SK-N-SH treated with all-trans-retinoic acid at 6 μM for 48 hours (cell line): ENCODE data around the gene AP3S1.

Source experiments
- ARNTL ChIP-seq: fragments of 450-650 bp; formaldehyde crosslinking; IDR thresholded peaks from 2 replicates; pipeline ENCODE4 v1.5.0; 2020; ENCODE audit warnings: low read depth, mild to moderate bottlenecking, moderate library complexity, borderline replicate concordance
- CSDC2 ChIP-seq: fragments of 250-450 bp; sonication (Bioruptor Pico); IDR thresholded peaks from 2 replicates; pipeline ENCODE4 v1.5.0; 2020; ENCODE audit warnings: mild to moderate bottlenecking, moderate library complexity
- GLIS3 ChIP-seq: fragments of 250-450 bp; sonication (Bioruptor Pico); IDR thresholded peaks from 2 replicates; pipeline ENCODE4 v1.5.0; 2020; ENCODE audit warnings: mild to moderate bottlenecking, moderate library complexity
- OSR1 ChIP-seq: fragments of 250-450 bp; sonication (Bioruptor Pico); IDR thresholded peaks from 2 replicates; pipeline ENCODE4 v1.8.0; 2022; ENCODE audit warnings: moderate library complexity, mild to moderate bottlenecking, inconsistent platforms
- RARB ChIP-seq: fragments of 250-450 bp; sonication (Bioruptor Pico); IDR thresholded peaks from 2 replicates; pipeline ENCODE4 v1.8.0; 2021; ENCODE audit warnings: mild to moderate bottlenecking, moderate library complexity
- TCF4 ChIP-seq: fragments of 250-450 bp; sonication (Bioruptor Pico); IDR thresholded peaks from 2 replicates; pipeline ENCODE4 v1.8.0; 2021; ENCODE audit warnings: mild to moderate bottlenecking, moderate library complexity, borderline replicate concordance
- TOX ChIP-seq: fragments of 250-450 bp; sonication (Bioruptor Pico); IDR thresholded peaks from 2 replicates; pipeline ENCODE4 v1.8.0; 2021; ENCODE audit warnings: mild to moderate bottlenecking, moderate library complexity, borderline replicate concordance
- ZFP30 ChIP-seq: fragments of 450-650 bp; formaldehyde crosslinking; IDR thresholded peaks from 2 replicates; pipeline ENCODE4 v1.5.0; 2022; ENCODE audit warnings: mild to moderate bottlenecking, moderate library complexity
- ZNF565 ChIP-seq: fragments of 450-650 bp; formaldehyde crosslinking; conservative IDR thresholded peaks from 2 replicates; pipeline ENCODE4 v1.5.0; 2020; ENCODE audit warnings: low read depth, mild to moderate bottlenecking, moderate library complexity
- ZNF70 ChIP-seq: fragments of 450-650 bp; formaldehyde crosslinking; IDR thresholded peaks from 2 replicates; pipeline ENCODE4 v1.5.0; 2020; ENCODE audit warnings: mild to moderate bottlenecking, moderate library complexity
- TF ChIP-seq, protein P1 (sequence below): fragments of 250-450 bp; sonication (Bioruptor Pico); IDR thresholded peaks from 2 replicates; pipeline ENCODE4 v1.8.0; 2020; ENCODE audit warnings: mild to moderate bottlenecking, moderate library complexity, borderline replicate concordance
- TF ChIP-seq, protein P2 (sequence below): fragments of 250-450 bp; sonication (Bioruptor Pico); IDR thresholded peaks from 2 replicates; pipeline ENCODE4 v1.5.1; 2021; ENCODE audit warnings: mild to moderate bottlenecking, moderate library complexity

DNA sequence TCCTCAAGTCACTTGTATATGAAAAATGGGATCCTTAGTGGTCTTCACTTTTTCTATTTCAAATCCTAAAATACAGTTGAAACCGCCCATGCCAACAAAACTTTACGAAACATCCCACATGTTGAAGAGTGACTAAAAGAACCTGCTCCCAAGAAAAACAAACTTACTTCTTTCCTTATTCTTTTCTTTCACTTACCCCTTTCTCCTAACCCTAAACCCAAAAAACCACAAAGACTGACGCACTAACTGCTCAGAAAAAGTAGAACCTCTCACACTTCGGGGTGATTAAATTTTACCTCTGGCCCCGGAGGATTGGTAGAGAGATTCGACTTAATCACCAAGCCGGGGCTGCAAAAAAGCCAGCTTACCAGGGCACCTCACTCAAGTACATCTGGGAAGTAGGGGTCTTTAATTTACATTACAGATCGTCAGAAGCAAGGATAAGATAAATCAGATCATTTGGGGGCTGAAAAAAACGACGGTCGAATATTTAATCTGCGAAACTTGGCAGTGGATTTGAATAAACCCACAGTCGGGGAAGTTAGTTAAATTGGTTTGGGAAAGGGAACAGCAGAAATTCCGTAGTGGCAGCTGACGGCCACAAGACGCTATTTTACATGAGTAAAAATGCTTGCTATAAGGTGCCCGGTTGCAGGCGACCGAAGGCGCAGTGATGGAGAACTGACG, 26.6 kb upstream of the AP3S1 start:
- TF ChIP-seq, protein P1, sequence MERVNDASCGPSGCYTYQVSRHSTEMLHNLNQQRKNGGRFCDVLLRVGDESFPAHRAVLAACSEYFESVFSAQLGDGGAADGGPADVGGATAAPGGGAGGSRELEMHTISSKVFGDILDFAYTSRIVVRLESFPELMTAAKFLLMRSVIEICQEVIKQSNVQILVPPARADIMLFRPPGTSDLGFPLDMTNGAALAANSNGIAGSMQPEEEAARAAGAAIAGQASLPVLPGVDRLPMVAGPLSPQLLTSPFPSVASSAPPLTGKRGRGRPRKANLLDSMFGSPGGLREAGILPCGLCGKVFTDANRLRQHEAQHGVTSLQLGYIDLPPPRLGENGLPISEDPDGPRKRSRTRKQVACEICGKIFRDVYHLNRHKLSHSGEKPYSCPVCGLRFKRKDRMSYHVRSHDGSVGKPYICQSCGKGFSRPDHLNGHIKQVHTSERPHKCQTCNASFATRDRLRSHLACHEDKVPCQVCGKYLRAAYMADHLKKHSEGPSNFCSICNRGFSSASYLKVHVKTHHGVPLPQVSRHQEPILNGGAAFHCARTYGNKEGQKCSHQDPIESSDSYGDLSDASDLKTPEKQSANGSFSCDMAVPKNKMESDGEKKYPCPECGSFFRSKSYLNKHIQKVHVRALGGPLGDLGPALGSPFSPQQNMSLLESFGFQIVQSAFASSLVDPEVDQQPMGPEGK (CRISPR knock-in tag), result no peak
- TF ChIP-seq TCF4 (CRISPR knock-in tag) (no peak), ZNF565 (CRISPR knock-in tag) (no peak), ARNTL (CRISPR knock-in tag) (no peak), GLIS3 (no peak), ZFP30 (no peak), ZNF70 (CRISPR knock-in tag) (no peak), OSR1 (no peak), CSDC2 (CRISPR knock-in tag) (no peak), TOX (CRISPR knock-in tag) (no peak), RARB (CRISPR knock-in tag) (no peak)
- TF ChIP-seq, protein P2, sequence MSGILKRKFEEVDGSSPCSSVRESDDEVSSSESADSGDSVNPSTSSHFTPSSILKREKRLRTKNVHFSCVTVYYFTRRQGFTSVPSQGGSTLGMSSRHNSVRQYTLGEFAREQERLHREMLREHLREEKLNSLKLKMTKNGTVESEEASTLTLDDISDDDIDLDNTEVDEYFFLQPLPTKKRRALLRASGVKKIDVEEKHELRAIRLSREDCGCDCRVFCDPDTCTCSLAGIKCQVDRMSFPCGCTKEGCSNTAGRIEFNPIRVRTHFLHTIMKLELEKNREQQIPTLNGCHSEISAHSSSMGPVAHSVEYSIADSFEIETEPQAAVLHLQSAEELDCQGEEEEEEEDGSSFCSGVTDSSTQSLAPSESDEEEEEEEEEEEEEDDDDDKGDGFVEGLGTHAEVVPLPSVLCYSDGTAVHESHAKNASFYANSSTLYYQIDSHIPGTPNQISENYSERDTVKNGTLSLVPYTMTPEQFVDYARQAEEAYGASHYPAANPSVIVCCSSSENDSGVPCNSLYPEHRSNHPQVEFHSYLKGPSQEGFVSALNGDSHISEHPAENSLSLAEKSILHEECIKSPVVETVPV (CRISPR knock-in tag), result no peak
